GM23338 (cell line): ENCODE measurements around the gene C17orf100. TPM values are rescaled to one million over a fixed set of nuclear protein-coding genes. Genes with fewer than 3 reads are reported as not detected.

Experiments used
- microRNA-seq: library from miRNA; unstranded; fragments of <30 nt; microRNA quantifications from one replicate; pipeline ENCODE4, GENCODE V29; 2017
- polyA plus RNA-seq: library from polyadenylated mRNA; unstranded; fragments of >200 nt; fragmentation: Nextera tagmentation; extraction: Ambion mirVana; gene quantifications from 2 replicates; pipeline ENCODE4 v1.2.1, GENCODE V29; 2016
- small RNA-seq: library from RNA; depleted of rRNA; stranded (forward); fragments of <200 nt; gene quantifications from one replicate; pipeline ENCODE3, GENCODE V24; 2014; ENCODE audit warnings: low replicate concordance
- total RNA-seq: library from RNA; depleted of rRNA; stranded (reverse); fragments of >200 nt; shearing (Covaris generic); gene quantifications from 2 replicates; pipeline ENCODE4 v1.2.3, GENCODE V29; 2014; rRNA removed

Gene C17orf100
- total and polyA plus RNA-seq, 2 experiments from 2014 or later: 2.7 to 3.9 TPM

Small RNAs within 50 kb of the gene (microRNA-seq; reads per million reads assigned to microRNA genes)
- gene MIR4520-1: not detected
- not detected for gene MIR4520-2

Small RNAs within 50 kb of the gene (small RNA-seq; reads per million reads assigned to genes)
- not detected for gene MIR4520-1

Other genes starting within 250 kb of the C17orf100 start
- gene AIPL1, start 216.6 kb upstream of the C17orf100 start, total RNA-seq: 0.17 and 0.43 TPM in 2 replicates
- gene AIPL1, start 216.6 kb upstream of the C17orf100 start, polyA plus RNA-seq: 0.24 and 0.30 TPM in 2 replicates
- 137 and 144 TPM in 2 replicates for gene PIMREG, start 207.3 kb upstream of the C17orf100 start, total RNA-seq
- gene PIMREG, start 207.3 kb upstream of the C17orf100 start, polyA plus RNA-seq: 81.7 and 87.8 TPM in 2 replicates
- gene PITPNM3, start 95.2 kb upstream of the C17orf100 start, total RNA-seq: 1.5 and 2.2 TPM in 2 replicates
- gene PITPNM3, start 95.2 kb upstream of the C17orf100 start, polyA plus RNA-seq: 0.68 and 1.0 TPM in 2 replicates
- gene KIAA0753, start 11.1 kb upstream of the C17orf100 start, total RNA-seq: 27.8 and 31.8 TPM in 2 replicates
- 5.9 and 6.0 TPM in 2 replicates for gene KIAA0753, start 11.1 kb upstream of the C17orf100 start, polyA plus RNA-seq
- 197 and 202 TPM in 2 replicates for gene TXNDC17, start 10.7 kb upstream of the C17orf100 start, total RNA-seq
- 887 and 915 TPM in 2 replicates for gene TXNDC17, start 10.7 kb upstream of the C17orf100 start, polyA plus RNA-seq
- gene MED31, start 157 bp upstream of the C17orf100 start, total RNA-seq: 5.0 and 5.5 TPM in 2 replicates
- 40.0 and 49.3 TPM in 2 replicates for gene MED31, start 157 bp upstream of the C17orf100 start, polyA plus RNA-seq
- 1.4 and 2.3 TPM in 2 replicates for gene SLC13A5, start 61.6 kb downstream of the C17orf100 start, total RNA-seq
- 0.38 and 1.2 TPM in 2 replicates for gene SLC13A5, start 61.6 kb downstream of the C17orf100 start, polyA plus RNA-seq
- not detected in 2 replicates for gene XAF1, start 104.3 kb downstream of the C17orf100 start, total RNA-seq
- not detected in 2 replicates for gene XAF1, start 104.3 kb downstream of the C17orf100 start, polyA plus RNA-seq
- 0.19 TPM in 1 of 2 replicates, not detected in the other for gene FBXO39, start 124.5 kb downstream of the C17orf100 start, total RNA-seq
- 0.17 TPM in 1 of 2 replicates, not detected in the other for gene FBXO39, start 124.5 kb downstream of the C17orf100 start, polyA plus RNA-seq
- not detected in 2 replicates for gene TEKT1, start 180.0 kb downstream of the C17orf100 start, total RNA-seq
- gene TEKT1, start 180.0 kb downstream of the C17orf100 start, polyA plus RNA-seq: not detected in 2 replicates